ENCODE measurements around the gene CCDC178.
"Not testable (repeated sequence)": the region's sequence is repeated elsewhere in the genome, so short reads cannot be mapped to it uniquely, and the experiment has no call there.

CCDC178 gene

GRCh38 chr18:33369711-33370449, 70.6 kb downstream of the CCDC178 start:
- in situ Hi-C loops (cut with MboI; ENCODE audit: low pct_unique_long_range_greater_than_20kb, low sequenced_read_pairs) = no loop called here

DNA sequence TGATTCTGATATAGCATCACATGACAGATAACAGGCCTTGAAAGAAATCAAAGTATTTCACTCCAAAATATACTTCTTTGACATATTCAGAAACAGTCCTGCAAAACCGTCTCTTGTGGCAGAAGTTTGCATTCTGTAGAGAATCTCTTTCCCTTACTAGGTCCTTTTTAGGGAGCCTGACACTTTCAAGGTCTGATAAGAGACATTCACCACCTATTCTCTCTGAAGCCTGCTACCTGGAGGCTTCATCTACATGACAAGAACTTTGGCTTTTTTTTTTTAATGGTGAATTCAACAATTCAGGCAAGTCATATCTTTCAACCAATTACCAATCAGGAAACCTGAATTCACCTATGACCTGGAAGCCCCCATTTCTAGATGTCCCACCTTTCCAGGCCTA, 83.8 kb downstream of the CCDC178 start:
- in situ Hi-C loops (cut with MboI; ENCODE audit: low pct_unique_long_range_greater_than_20kb, low sequenced_read_pairs) = no loop called here
- DNase-seq = no peak

More at GRCh38 chr18:33369711-33370449, 70.6 kb downstream of the CCDC178 start:
- no peak for DNase-seq

GRCh38 chr18:33355756-33356155, 84.8 kb downstream of the CCDC178 start:
- in situ Hi-C loops (cut with MboI; ENCODE audit: low pct_unique_long_range_greater_than_20kb, low sequenced_read_pairs) = no loop called here

DNA sequence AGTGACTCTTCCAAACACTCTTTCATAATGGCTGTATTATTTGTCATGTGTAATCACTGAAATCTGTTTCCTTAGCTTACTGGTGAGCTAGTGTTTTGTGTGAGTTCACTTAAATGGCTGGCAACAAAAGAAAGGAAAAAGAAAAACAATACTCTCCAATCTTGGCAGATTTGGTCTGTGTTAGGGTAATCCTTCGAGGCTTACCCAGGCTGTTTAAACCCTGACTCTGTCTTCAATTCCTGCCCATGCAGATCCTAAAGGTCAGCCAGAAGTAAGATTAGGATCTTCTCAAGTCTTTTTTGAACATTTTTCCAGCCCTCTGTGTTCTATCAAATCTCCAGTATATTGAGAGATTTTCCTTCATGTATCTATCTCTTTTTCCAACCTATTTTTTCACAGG, 85.3 kb downstream of the CCDC178 start:
- DNase-seq = no peak
- in situ Hi-C loops (cut with MboI; ENCODE audit: low pct_unique_long_range_greater_than_20kb, low sequenced_read_pairs) = no loop called here

More at GRCh38 chr18:33355756-33356155, 84.8 kb downstream of the CCDC178 start:
- no peak for DNase-seq

DNA sequence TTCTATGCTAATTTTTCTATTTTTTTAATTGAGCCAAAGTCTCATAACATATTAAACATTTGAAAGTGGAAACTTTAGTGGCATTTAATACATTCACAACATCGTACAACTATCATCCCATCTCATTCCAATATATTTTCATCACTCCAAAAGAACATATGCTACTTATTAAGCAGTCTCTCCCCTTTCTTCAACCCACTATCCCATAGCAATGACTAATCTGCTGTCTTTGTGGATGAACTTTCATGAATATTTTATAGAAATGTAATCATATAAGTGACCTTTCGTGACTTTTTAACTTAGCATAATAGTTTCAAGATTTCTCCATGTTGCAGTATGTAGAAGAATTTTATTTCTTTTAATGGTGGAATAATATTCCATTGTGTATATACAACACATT, 90.3 kb downstream of the CCDC178 start:
- no peak for DNase-seq
- in situ Hi-C loops (cut with MboI; ENCODE audit: low pct_unique_long_range_greater_than_20kb, low sequenced_read_pairs) = no loop called here

DNA sequence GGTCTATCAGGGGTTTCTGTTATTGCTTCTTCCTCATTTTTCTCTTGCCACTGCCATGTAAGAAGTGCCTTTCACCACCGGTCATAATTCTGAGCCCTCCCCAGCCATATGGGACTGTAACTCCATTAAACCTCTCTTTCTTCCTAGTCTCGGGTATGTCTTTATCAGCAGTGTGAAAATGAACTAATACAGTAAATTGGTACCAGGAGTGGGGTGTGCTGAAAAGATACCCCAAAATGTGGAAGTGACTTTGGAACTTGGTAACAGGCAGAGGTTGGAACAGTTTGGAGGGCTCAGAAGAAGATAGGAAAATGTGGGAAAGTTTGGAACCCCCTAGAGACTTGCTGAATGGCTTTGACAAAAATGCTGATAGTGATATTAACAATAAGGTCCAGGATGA, 100.8 kb downstream of the CCDC178 start:
- DNase-seq; in situ Hi-C loops (cut with MboI; ENCODE audit: low pct_unique_long_range_greater_than_20kb, low sequenced_read_pairs): not testable (repeated sequence)

DNA sequence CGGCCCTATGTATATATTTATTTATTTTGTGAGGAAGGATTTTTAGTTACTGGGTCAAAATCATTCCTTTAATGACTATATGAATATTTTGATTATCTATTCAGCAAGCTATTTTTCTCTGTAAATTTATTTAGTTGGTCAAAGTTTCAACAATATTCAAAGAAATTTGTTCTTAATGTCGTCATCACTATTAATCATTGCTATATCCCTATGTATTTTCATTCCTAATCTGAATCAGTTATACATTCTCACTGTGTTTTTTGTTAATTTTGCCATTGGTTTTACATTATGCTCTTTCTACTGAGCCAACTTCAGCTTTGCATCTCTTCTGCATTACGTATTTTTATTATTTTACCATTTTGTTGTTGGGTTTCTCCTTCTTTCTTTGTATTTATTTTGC, 105.7 kb downstream of the CCDC178 start:
- in situ Hi-C loops (cut with MboI; ENCODE audit: low pct_unique_long_range_greater_than_20kb, low sequenced_read_pairs) = no loop called here
- DNase-seq = no peak

GRCh38 chr18:33330711-33331110, 109.8 kb downstream of the CCDC178 start:
- in situ Hi-C loops (cut with MboI; ENCODE audit: low pct_unique_long_range_greater_than_20kb, low sequenced_read_pairs) = no loop called here
- DNase-seq = no peak

DNA sequence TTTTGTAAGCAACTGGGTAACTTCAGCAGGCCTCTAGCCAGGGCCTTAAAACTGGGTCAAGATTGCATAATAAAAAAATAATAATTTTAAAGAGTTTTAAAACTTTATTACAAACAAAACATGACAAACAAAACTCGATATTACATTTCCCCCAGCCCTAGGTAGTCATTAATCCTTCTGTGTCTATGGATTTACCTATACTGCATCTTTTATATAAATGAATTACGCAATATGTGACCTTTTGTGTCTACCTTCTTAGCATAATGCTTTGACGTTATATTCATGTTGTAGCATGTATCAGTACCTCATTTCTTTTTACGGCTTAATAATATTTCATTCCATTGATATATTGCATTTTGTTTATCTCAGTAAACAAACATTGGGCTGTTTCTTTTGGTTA, 113.5 kb downstream of the CCDC178 start:
- DNase-seq = no peak

DNA sequence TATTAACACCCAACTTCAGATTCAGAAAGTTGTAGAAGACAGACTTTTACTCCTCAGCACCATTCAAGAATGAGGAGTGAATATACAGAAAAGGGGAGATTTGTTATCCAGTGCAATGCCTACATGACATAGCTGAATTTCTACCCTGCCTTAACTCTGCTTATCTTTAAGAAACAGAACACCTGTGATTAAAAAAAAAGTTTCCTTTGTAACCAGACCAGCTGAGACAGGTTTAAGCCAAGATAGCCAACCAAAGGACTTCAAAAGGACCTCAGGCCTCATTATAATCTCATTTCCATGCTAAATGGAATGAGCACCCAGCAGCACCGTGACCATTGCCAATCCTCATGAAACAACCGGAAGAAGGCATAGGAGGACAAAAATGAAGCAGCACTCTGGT, 122.9 kb downstream of the CCDC178 start:
- in situ Hi-C loops (cut with MboI; ENCODE audit: low pct_unique_long_range_greater_than_20kb, low sequenced_read_pairs) = no loop called here
- DNase-seq = no peak

More for the DNA sequence above, 113.5 kb downstream of the CCDC178 start:
- in situ Hi-C loops (cut with MboI; ENCODE audit: low pct_unique_long_range_greater_than_20kb, low sequenced_read_pairs) = no loop called here

DNA sequence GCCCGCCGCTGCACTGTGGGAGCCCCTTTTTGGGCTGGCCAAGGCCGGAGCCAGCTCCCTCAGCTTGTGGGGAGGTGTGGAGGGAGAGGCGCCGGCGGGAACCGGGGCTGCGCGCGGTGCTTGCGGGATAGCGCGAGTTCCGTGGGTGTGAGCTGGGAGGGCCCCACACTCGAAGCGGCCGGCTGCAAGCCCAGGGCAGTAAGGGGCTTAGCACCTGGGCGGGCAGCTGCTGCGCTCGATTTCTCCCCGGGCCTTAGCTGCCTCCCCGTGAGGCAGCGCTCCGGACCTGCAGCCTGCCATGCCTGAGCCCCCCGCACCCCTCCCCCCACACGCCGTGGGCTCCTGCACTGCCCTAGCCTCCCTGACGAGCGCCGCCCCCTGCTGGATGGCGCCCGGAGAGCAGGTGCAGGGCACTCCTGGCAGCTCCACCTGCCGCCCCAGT, 124.4 kb downstream of the CCDC178 start:
- in situ Hi-C loops (cut with MboI; ENCODE audit: low pct_unique_long_range_greater_than_20kb, low sequenced_read_pairs) = no loop called here
- no peak for DNase-seq

DNA sequence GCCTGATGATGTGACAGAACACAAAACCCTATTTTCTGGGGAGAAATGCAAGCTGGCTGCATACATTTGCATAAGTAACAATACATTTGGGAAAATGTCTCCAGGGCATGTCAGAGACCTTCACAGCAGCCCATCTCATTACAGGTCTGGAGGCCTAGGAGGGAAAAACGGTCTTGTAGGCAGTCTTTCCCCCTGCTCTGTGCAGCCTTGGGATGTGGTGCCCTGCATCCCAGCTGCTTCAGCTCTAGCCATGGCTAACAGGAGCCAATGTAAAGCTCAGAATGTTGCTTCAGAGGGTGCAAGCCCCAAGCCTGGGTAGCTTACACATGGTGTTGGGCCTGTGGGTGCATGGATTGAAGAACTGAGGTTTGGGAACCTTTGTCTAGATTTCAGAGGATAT, 133.0 kb downstream of the CCDC178 start:
- in situ Hi-C loops (cut with MboI; ENCODE audit: low pct_unique_long_range_greater_than_20kb, low sequenced_read_pairs) = no loop called here
- no peak for DNase-seq

DNA sequence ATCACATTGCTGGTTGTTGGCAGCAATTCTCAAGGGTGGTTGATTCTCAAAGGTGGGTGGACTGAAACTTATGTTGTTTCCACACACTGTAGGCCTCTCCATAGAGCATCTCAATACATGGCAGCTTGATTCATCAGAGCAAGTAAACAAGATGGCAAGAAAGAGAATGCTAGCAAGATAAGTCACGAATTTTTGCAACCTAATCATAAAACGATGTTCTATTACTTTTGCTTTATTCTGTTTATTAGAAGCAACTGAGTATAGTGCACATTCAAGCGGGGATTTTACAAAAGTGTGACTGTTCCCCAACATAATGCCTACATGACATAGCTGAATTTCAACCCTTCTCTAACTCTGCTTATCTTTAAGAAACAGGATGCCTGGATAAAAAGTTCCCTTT, 136.2 kb downstream of the CCDC178 start:
- no peak for DNase-seq
- in situ Hi-C loops (cut with MboI; ENCODE audit: low pct_unique_long_range_greater_than_20kb, low sequenced_read_pairs) = no loop called here

GRCh38 chr18:33291539-33291938, 149.0 kb downstream of the CCDC178 start:
- in situ Hi-C loops (cut with MboI; ENCODE audit: low pct_unique_long_range_greater_than_20kb, low sequenced_read_pairs) = no loop called here
- DNase-seq = no peak

GRCh38 chr18:33288082-33288716, 152.3 kb downstream of the CCDC178 start:
- in situ Hi-C loops (cut with MboI; ENCODE audit: low pct_unique_long_range_greater_than_20kb, low sequenced_read_pairs) = no loop called here
- no peak for DNase-seq

- in situ Hi-C loops (cut with MboI; ENCODE audit: low pct_unique_long_range_greater_than_20kb, low sequenced_read_pairs) = no loop called here
- no peak for DNase-seq
Measured at GRCh38 chr18:33282709-33283333, 157.7 kb downstream of the CCDC178 start.

DNA sequence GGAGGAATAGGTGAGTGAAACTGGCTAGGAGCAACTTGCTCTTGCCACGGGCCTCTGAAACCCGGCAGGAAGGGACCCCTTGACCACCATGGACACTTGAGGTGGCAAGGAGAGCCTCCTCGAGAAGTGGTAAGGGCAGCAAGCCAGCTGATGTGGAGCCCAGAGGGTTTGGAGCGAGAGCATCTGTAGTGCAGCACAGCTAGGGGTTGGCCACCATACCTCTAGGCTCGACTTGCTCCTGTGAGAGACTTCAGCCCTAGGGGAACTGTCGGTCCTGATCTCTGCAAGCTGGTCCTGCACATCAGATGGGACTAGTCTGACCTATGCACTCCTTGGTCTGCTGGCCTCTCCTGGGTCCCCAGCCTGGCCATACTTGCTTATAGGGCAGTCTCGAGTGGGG, 158.4 kb downstream of the CCDC178 start:
- DNase-seq = no peak
- in situ Hi-C loops (cut with MboI; ENCODE audit: low pct_unique_long_range_greater_than_20kb, low sequenced_read_pairs) = no loop called here

- no peak for DNase-seq
- in situ Hi-C loops (cut with MboI; ENCODE audit: low pct_unique_long_range_greater_than_20kb, low sequenced_read_pairs) = no loop called here
Measured at GRCh38 chr18:33277431-33277830, 163.1 kb downstream of the CCDC178 start.

GRCh38 chr18:33275843-33276242, 164.7 kb downstream of the CCDC178 start:
- in situ Hi-C loops (cut with MboI; ENCODE audit: low pct_unique_long_range_greater_than_20kb, low sequenced_read_pairs) = no loop called here
- DNase-seq = no peak

DNA sequence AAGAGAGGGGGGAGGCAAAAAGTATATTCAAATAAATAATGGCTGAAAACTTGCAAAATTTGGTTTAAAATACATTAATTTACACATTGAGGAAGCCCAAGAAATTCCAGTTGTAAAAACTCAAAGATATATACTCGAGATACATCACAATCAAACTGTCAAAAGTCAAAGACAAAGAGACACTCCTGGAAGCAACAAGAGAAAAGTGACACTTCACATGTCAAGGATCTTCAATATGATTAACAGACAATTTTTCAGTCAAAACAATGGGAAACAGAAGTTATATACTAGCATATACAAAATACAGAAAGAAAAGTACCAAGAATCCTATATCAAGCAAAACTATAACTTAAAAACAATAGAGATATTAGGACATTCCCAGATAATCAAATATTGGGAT, 170.2 kb downstream of the CCDC178 start:
- in situ Hi-C loops (cut with MboI; ENCODE audit: low pct_unique_long_range_greater_than_20kb, low sequenced_read_pairs) = no loop called here
- DNase-seq = no peak

Data from KBM-7 (cell line).